CD4-positive, alpha-beta T cell treated with Interleukin-4 for 4 hours (primary cell): Measurements from ENCODE around the gene HCFC2.
A peak's percentile ranks its signal among the peaks of the same experiment; 100 is the strongest.
"Not testable (repeated sequence)": the region's sequence is repeated elsewhere in the genome, so short reads cannot be mapped to it uniquely, and the experiment has no call there.

Source experiments
- DNase-seq: peaks from one replicate; pipeline ENCODE4 v3.0.0-alpha.2; 2020

HCFC2 gene

DNA sequence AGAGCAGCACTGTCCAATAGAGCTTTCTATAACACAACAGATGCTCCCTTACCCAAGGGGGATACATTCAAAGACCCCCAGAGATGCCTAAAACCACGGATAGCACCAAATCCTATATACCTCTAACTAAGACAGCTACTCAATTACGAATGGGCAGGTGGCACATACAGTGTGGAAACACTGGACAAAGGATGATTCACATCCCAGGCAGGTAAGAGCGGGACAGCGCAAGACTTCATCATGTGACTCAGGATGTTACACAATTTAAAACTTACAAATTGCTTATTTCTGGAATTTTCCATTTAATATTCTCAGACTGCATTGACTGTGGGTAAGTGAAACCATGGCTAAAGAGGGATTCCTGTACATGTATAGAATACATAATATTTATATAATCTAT lies 5.5 kb upstream of the HCFC2 start:
- no peak for DNase-seq

DNA sequence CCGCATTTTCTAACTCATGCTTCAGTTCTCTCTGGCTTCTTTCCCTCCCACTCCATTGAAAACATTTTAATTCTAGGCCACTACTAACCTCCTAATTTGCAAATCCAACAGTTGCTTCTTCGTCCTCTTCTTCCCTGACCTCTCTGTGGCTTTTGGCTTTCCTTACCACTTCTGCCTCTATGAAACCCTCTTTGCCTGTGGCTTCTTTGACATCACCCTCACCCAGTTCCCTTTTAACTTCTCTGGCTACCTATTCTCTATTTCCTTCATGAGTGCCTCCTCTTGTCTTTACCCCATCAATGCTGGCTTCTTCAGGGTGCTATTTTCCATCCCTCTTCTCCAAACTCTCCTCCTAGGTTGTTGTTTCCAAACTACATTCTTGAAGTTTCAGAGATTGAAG lies 4.4 kb upstream of the HCFC2 start:
- DNase-seq, result no peak

DNA sequence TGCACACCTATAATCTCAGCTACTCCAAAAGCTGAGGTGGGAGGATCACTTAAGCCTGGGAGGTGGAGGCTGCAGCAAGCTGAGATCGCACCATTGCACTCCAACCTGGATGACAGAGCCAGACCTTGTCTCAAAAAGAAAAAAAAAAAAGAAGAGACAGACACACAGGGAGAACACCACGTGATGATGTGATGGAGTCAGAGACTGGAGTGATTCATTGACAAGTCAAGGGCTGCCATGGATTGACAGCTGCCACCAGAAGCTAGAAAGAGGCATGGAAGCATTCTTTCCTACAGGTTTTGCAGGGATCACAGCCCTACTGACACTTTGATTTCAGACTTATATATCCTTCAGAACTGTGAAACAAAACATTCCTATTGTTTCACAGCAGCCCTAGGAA lies 3.5 kb upstream of the HCFC2 start:
- DNase-seq, result no peak

- no peak for DNase-seq
These were observed 660 bp upstream of the HCFC2 start for GRCh38 chr12:104063712-104064030.

DNA sequence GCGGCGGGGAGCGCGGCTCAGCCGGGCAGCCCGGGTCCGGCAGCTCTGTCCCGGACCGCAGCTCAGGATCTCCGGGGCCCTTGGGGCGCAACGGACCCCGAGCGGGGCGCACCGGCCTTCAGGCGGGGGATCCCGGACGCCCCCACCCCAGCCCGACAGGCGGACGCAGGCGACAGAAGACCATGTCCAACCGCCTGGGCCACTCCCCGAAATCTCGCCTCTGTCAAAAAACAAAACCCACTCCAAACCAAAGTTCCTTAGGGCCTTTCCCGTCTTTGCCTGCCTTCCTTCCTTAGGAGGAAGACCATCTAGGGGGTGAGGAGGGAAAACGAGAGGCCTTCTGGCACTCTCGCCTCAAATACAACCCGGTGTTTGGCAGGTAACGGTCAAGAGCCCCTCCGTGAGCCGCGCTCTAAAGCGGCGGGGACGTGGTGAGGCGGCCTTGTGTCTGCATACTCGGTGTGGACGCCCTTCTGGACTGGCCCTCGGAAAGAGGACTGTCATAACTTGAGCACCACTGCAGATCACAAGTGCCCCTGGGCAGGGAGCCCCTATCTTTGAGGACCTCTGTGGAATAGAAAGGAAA lies 604 bp downstream of the HCFC2 start:
- DNase-seq, result no peak

- no peak for DNase-seq
These were observed 7.8 kb downstream of the HCFC2 start for GRCh38 chr12:104072099-104072498.

DNA sequence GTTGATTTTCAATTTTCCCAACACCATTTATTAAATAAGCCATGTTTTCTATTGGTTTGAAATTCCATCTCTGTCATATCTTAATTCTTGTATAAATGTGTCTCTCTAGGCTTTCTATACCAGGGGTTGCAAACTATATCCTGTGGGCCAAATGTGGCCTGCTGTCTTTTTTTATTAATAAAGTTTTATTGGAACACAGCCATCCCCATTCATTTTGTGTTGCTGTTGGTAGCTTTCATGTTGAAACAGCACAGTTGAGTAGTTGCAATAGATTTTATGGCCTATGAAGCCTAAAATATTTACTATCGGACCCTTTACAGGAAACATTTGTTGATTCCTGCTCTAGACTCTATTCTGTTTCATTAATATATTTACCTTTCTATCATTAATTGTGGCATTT lies 9.4 kb downstream of the HCFC2 start:
- no peak for DNase-seq

DNA sequence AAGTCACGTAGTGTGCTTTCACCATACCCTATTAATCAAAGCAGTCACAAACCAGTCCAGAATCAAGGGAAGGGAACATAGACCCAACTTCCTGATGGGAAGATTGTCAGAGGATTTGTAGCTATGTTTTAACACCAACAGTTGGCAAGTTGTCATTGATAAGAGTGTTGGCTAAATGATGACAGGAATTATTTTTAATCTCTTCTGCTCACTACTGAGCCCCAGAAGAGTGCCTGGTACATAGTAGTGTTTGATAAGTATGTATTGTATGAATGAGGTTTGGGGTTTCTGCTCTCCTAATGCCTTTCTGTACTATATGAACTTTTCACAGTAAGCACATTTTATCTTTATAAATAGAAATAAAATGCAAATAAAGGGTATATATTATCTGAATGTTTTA lies 14.7 kb downstream of the HCFC2 start:
- no peak for DNase-seq

DNA sequence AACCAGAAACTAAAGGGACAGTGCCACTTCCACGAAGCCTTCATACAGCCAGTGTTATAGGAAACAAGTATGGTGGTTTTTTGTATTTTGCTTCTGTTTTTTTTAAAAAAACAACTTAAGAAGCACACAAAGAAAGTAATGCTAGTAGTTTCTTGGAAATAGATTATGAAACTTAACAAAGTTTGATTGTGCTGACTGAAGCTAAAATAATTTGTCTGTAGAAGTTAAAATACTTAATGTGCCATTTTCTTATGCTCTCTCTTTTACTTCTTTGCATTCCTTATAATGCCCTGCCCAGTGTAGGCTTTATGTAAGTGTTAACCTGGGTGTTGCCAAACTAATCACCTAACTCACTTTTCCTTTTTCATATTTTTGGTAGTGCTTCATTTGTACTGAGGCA lies 16.4 kb downstream of the HCFC2 start:
- DNase-seq, result no peak

GRCh38 chr12:104083769-104084475 lies 19.6 kb downstream of the HCFC2 start:
- DNase-seq, result no peak

DNA sequence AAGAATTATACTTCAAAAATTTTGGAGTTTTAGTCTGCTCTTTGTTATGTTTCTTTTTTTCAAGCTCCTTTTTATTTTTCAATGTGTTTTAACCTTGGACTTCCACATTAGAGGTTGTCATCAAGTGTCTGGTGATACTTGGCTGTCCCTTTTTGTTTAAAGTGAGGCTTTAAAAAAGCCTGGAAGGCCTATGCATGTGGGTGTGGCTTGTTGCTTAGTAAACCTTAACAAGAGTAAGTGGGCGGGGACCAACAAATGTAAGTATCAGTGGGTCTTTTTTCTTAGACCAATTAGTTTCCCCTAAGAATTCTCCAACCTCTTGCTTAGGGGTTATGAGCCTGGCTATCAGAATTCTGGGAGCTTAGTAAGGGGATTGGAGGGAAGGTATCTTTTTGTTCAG lies 26.4 kb downstream of the HCFC2 start:
- DNase-seq, result no peak

- no peak for DNase-seq
These were observed 26.8 kb downstream of the HCFC2 start for GRCh38 chr12:104091136-104091535.

DNA sequence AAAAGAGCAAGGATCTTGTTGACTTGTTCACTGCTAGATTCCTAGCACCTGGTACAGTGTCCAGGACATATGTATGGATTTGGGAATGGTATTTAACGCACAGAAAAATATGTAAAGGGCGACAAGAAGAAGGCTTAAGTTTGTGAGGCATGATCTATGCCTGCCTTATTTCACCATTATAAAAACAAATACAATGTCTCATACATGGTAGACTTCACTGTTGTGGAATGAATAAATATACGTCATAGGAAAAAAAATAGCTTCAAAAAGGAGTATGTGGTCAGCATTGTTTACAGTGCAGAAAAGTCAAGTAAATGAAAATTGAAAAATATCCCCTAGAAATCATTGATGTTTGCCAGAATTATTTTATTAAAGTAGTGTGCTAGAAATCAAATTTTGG lies 30.0 kb downstream of the HCFC2 start:
- DNase-seq, result no peak

- DNase-seq, result no peak
These were observed 31.0 kb downstream of the HCFC2 start for GRCh38 chr12:104095289-104095688.

GRCh38 chr12:104097954-104098353 lies 33.6 kb downstream of the HCFC2 start:
- DNase-seq, result no peak

DNA sequence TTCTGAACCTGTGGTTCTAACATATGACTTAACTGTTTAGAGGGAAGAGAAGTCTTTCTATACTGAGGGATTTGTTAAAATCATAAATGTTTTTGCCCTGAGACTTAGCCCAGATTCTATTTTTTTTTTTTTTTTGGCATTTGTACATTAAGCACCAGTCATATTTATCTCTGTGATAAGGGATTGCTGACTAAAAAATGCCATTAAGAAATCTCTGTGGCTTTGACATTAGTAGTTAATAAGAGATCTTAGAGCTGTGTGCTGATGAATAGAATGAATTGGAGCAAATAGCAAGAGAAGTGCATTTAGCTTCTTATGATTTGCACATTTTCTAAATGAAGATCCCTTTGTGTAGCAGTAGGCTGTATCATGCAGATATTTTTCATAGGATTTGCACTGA lies 41.1 kb downstream of the HCFC2 start:
- no peak for DNase-seq

DNA sequence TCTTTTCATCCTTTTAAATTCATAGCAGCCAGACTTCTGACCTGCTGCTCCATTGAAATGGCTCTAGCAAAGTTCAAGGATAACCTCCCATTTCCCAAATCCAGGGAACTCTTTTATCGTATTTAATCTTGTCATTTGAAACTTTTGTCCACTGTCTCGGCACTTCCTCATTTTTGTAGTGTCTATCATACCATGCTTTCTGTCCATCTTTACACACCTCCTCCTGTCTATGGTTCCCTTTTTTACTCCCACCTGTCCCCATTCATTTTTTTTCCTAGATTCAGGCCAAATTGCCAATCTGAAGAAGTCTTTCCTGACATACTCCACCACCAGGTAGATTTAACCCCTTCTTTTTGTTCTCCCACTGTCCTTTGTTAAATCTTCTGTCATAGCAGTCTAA lies 42.6 kb downstream of the HCFC2 start:
- DNase-seq, result no peak

- DNase-seq, result peak; percentile 81
These were observed 44.6 kb downstream of the HCFC2 start for GRCh38 chr12:104108755-104109445.

DNA sequence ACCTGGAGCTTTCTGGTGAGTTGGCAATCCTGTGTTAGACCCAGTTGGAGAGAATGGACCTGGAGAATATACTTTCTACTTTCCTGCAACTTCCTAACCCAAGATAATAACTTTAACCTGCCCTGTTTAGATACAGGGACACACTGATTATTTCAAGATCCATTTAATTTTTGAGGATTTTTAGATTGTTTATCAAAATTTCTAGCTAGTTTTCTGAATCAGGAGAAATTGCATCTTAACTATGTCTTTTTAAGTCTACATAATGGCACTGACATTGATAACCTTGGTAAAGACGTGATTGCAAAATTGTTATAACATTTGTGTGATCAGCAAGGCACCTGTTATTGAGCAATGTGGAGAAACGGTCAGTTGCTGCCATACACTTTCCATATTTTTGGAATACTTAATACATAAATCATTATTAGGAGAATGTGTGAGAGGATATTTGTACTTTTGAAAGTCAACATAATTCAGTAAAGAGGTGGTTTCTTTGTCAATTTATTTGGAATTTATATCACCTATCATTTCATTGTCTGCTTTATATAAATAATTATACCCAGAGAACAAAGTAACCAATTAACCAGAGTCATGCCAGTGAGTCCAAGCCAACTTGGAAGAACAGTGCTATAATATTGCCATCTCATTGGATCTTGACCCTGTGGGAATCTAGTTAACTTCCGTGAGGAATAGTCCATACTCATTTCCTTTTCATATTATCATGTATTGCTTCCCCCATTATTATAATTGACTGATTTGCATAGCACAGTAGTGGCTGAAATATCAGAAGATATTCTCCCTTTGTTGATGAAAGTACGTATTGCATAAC lies 45.3 kb downstream of the HCFC2 start:
- DNase-seq, result no peak

DNA sequence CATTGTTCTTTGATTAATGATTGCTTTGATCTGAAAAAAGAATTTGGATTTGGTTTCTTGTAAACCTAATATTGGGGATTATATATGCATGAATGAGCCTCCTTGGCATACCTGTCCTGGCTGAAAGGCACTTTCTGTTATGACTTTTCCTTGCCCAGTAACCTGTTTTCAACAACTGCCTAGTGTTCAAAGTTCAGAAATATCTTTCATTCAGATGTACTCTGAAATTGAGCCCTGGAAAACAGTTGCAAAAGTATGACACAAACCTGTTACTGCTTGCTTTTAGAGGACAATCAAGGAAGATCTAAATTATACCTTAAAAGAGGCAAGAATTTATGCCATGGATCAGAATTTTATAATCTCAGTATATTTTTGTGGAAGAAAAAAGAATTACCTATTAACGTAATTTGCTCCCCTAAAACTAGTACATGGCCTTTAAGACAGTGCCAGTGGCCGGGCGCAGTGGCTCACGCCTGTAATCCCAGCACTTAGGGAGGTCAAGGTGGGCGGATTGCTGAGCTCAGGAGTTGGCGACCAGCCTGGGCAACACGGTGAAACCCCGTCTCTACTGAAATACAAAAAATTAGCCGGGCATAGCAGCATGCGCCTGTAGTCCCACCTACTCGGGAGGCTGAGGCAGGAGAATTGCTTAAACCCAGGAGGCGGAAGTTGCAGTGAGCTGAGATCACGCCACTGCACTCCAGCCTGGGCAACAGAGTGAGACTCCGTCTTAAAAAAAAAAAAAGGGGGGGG lies 50.7 kb downstream of the HCFC2 start:
- DNase-seq, result not testable (repeated sequence)

DNA sequence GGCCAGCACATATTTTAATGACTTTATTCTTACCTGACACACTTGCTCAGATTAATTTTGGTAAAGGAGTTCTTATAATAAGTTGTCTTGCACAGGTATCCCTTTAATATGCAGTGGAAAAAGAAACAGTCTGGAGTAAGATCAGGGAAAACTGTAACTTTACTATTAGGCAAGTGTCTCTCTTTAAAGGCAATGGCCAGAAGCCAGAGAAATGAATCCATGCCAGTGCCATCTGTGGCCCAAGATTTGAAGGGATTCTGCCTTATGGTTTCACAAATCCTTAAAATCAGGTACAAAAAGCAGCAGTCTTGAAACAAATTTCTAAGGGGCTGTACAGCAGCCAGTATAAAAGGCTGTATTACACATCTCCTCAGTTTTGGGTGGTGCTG lies 51.2 kb downstream of the HCFC2 start:
- DNase-seq, result no peak

GRCh38 chr12:104121001-104121400 lies 56.7 kb downstream of the HCFC2 start:
- DNase-seq, result no peak

GRCh38 chr12:104122298-104122697 lies 58.0 kb downstream of the HCFC2 start:
- no peak for DNase-seq
